Gastrocnemius medialis (tissue), 4 donors: ENCODE data around the gene ADAMTSL2.

ENCODE experiments used
- POLR2A ChIP-seq, 2 donors: fragments of 450-650 bp; IDR thresholded peaks; one replicate each; pipeline ENCODE4 v1.6.1; 2017; ENCODE audit warnings: antibody characterized with exemption in 2 of 2, mild to moderate bottlenecking in 2 of 2, moderate library complexity in 2 of 2
- TF ChIP-seq, protein P1 (sequence below), 5 experiments: fragments of 450-650 bp in 3 of 5; fragments of 200-600 bp in 2 of 5; sonication (generic) in 2 of 5; IDR thresholded peaks in 4 of 5; conservative IDR thresholded peaks in 1 of 5; 1 replicate in 4 of 5; 2 replicates in 1 of 5; pipeline ENCODE4 v1.5.1; 2016 to 2019; ENCODE audit warnings: antibody characterized with exemption in 5 of 5, mild to moderate bottlenecking in 3 of 5, moderate library complexity in 3 of 5

- TF ChIP-seq, protein P1, sequence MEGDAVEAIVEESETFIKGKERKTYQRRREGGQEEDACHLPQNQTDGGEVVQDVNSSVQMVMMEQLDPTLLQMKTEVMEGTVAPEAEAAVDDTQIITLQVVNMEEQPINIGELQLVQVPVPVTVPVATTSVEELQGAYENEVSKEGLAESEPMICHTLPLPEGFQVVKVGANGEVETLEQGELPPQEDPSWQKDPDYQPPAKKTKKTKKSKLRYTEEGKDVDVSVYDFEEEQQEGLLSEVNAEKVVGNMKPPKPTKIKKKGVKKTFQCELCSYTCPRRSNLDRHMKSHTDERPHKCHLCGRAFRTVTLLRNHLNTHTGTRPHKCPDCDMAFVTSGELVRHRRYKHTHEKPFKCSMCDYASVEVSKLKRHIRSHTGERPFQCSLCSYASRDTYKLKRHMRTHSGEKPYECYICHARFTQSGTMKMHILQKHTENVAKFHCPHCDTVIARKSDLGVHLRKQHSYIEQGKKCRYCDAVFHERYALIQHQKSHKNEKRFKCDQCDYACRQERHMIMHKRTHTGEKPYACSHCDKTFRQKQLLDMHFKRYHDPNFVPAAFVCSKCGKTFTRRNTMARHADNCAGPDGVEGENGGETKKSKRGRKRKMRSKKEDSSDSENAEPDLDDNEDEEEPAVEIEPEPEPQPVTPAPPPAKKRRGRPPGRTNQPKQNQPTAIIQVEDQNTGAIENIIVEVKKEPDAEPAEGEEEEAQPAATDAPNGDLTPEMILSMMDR (IDR thresholded peaks at IDR 0.05 in 4 of 5, conservative IDR thresholded peaks at IDR 0.05 in 1 of 5), result no peak
- no peak for TF ChIP-seq POLR2A (IDR thresholded peaks at IDR 0.05)
Observed at GRCh38 chr9:133506653-133507038, 27.9 kb upstream of the ADAMTSL2 start.
